Head of caudate nucleus (tissue), 42 donors: ENCODE results near the gene MYCBPAP.
A peak's percentile ranks its signal among the peaks of the same experiment; 100 is the strongest.

ENCODE experiments used
- DNase-seq, 42 donors: peaks; one replicate each; pipeline versions ENCODE4 v3.0.0 to v3.0.0-alpha.2; 2020 to 2021; ENCODE audit warnings: mixed read lengths in 7 of 42
- intact Hi-C: fragments of 100-400 bp; cut with DNase I; formaldehyde crosslinking; loops from one replicate; pipeline ENCODE4 v1.15.0; 2022

MYCBPAP gene

GRCh38 chr17:50531428-50532025 lies 23.3 kb downstream of the MYCBPAP start:
- intact Hi-C loops = no loop called here
- DNase-seq = no peak

GRCh38 chr17:50532452-50533024 lies 24.3 kb downstream of the MYCBPAP start, which contains the start of gene EPN3:
Gene EPN3 (plus strand): TSS chr17:50532735. CDS start chr17:50536557, 3,822 bp downstream.
- intact Hi-C loops = no loop called here
- no peak for DNase-seq

- intact Hi-C loops = no loop called here
- no peak for DNase-seq
These were observed 24.9 kb downstream of the MYCBPAP start for GRCh38 chr17:50533185-50533584.

GRCh38 chr17:50533720-50534148 lies 25.5 kb downstream of the MYCBPAP start:
- peak in 26 of 42 donors; percentile 16 to 67 (median 44) for DNase-seq
- intact Hi-C loops = no loop called here

GRCh38 chr17:50534222-50534978 lies 26.2 kb downstream of the MYCBPAP start:
- intact Hi-C loops = no loop called here
- DNase-seq = peak in 12 of 42 donors; percentile 16 to 67 (median 36)

GRCh38 chr17:50534979-50535326 lies 26.7 kb downstream of the MYCBPAP start:
- intact Hi-C loops = no loop called here
- no peak for DNase-seq

GRCh38 chr17:50535407-50535806 lies 27.2 kb downstream of the MYCBPAP start:
- DNase-seq = peak in 1 of 42 donors; percentile 38
- intact Hi-C loops = no loop called here

GRCh38 chr17:50536683-50537646 lies 28.7 kb downstream of the MYCBPAP start:
- intact Hi-C loops = no loop called here
- no peak for DNase-seq

- DNase-seq = no peak
- intact Hi-C loops = no loop called here
These were observed 29.7 kb downstream of the MYCBPAP start for GRCh38 chr17:50537721-50538548.

- DNase-seq = no peak
- intact Hi-C loops = no loop called here
These were observed 30.5 kb downstream of the MYCBPAP start for GRCh38 chr17:50538549-50539410.

- intact Hi-C loops = loop anchor here (5.0 kb wide), 3 partner anchors 58 to 157 kb away; no protein-coding TSS in a partner anchor
- DNase-seq = no peak
These were observed 31.7 kb downstream of the MYCBPAP start for GRCh38 chr17:50539762-50540559.

- intact Hi-C loops = loop anchor here (5.0 kb wide), 3 partner anchors 58 to 157 kb away; no protein-coding TSS in a partner anchor
- no peak for DNase-seq
These were observed 32.5 kb downstream of the MYCBPAP start for GRCh38 chr17:50540560-50541401.

- peak in 1 of 42 donors; percentile 39 for DNase-seq
- intact Hi-C loops = loop anchor here (5.0 kb wide), 3 partner anchors 59 to 156 kb away; no protein-coding TSS in a partner anchor
These were observed 33.1 kb downstream of the MYCBPAP start for GRCh38 chr17:50541402-50541715.

GRCh38 chr17:50541716-50542688 lies 33.8 kb downstream of the MYCBPAP start:
- intact Hi-C loops = loop anchor here (5.0 kb wide), 3 partner anchors 60 to 155 kb away; no protein-coding TSS in a partner anchor

More at GRCh38 chr17:50541716-50542688, 33.8 kb downstream of the MYCBPAP start:
- DNase-seq = peak; percentile 55 to 94 (median 88)
